ENCODE data around the gene CLSTN1.

DNA sequence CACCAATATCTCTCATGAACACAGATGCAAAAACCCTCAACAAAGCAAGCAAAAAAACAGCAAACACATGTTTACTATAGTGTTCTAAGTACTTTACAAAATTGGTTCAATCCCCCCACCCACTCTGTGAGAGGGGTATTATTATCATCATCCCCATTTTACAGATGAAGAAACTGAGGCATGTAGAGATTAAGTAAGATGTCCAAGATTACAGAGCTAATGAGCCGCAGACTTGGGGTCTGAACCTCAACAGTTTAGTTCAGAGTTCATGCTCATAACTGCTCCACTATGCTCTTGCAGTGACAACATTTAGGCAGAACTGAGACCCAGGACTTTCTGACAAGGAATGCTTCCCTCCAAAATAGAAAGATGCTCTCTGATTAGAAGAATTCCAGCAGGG, 21.9 kb downstream of the CLSTN1 start:
- TF ChIP-seq, protein P1, sequence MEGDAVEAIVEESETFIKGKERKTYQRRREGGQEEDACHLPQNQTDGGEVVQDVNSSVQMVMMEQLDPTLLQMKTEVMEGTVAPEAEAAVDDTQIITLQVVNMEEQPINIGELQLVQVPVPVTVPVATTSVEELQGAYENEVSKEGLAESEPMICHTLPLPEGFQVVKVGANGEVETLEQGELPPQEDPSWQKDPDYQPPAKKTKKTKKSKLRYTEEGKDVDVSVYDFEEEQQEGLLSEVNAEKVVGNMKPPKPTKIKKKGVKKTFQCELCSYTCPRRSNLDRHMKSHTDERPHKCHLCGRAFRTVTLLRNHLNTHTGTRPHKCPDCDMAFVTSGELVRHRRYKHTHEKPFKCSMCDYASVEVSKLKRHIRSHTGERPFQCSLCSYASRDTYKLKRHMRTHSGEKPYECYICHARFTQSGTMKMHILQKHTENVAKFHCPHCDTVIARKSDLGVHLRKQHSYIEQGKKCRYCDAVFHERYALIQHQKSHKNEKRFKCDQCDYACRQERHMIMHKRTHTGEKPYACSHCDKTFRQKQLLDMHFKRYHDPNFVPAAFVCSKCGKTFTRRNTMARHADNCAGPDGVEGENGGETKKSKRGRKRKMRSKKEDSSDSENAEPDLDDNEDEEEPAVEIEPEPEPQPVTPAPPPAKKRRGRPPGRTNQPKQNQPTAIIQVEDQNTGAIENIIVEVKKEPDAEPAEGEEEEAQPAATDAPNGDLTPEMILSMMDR (IDR thresholded peaks at IDR 0.05): no peak
- no peak for TF ChIP-seq POLR2A (IDR thresholded peaks at IDR 0.05)
